Liver (tissue), 9 donors: Measurements from ENCODE around the gene LYRM4. TPM values are rescaled to one million over a fixed set of nuclear protein-coding genes. Genes with fewer than 3 reads are reported as not detected.

Experiments
- DNase-seq: peaks from one replicate; pipeline ENCODE4 v3.0.0-alpha.2; 2017; ENCODE audit warnings: low spot score
- H3K27ac ChIP-seq, 2 donors: one replicate each; pipeline ENCODE4 v1.7.0; 2013; ENCODE audit warnings: inconsistent platforms in 2 of 2, low read length in 2 of 2, control low read depth in 1 of 2, low read depth in 1 of 2, mild to moderate bottlenecking in 1 of 2
- H3K27me3 ChIP-seq, 4 donors: one replicate each; pipeline versions ENCODE4 v1.6.1 to v1.7.0; 2013; ENCODE audit warnings: low read length in 3 of 4, inconsistent platforms in 1 of 4, mild to moderate bottlenecking in 1 of 4, moderate library complexity in 1 of 4; ENCODE audit not compliant: control insufficient read depth in 4 of 4, insufficient read depth in 4 of 4
- H3K36me3 ChIP-seq, 4 donors: one replicate each; pipeline versions ENCODE4 v1.6.1 to v1.7.0; 2013; ENCODE audit warnings: low read length in 3 of 4, mild to moderate bottlenecking in 3 of 4, low read depth in 1 of 4, moderate library complexity in 1 of 4; ENCODE audit not compliant: control insufficient read depth in 4 of 4, insufficient read depth in 3 of 4
- H3K4me1 ChIP-seq, 4 donors: one replicate each; pipeline versions ENCODE4 v1.6.1 to v1.7.0; 2013; ENCODE audit warnings: low read length in 3 of 4, mild to moderate bottlenecking in 3 of 4, moderate library complexity in 1 of 4; ENCODE audit not compliant: control insufficient read depth in 4 of 4, insufficient read depth in 4 of 4
- H3K4me3 ChIP-seq, 3 donors: one replicate each; pipeline versions ENCODE4 v1.6.1 to v1.7.0; 2013; ENCODE audit warnings: low read length in 3 of 3, control low read depth in 1 of 3, low read depth in 1 of 3, mild to moderate bottlenecking in 1 of 3
- H3K9ac ChIP-seq, 2 donors: one replicate each; pipeline ENCODE4 v1.7.0; 2013; ENCODE audit warnings: low read length in 2 of 2, mild to moderate bottlenecking in 2 of 2, moderate library complexity in 2 of 2, control low read depth in 1 of 2, low read depth in 1 of 2
- H3K9me3 ChIP-seq, 4 donors: one replicate each; pipeline versions ENCODE4 v1.6.1 to v1.7.0; 2013; ENCODE audit warnings: low read length in 3 of 4; ENCODE audit not compliant: control insufficient read depth in 4 of 4
- ATF3 ChIP-seq: IDR thresholded peaks from 2 replicates; pipeline ENCODE4 v1.6.1; 2016; ENCODE audit warnings: antibody characterized with exemption
- CTCF ChIP-seq: fragments of 150-350 bp; IDR thresholded peaks from 2 replicates; pipeline ENCODE4 v1.5.1; 2017; ENCODE audit warnings: improper control_type of control experiment, low read depth, low read length; ENCODE audit not compliant: missing input control
- EGR1 ChIP-seq, 2 donors: IDR thresholded peaks; 2 replicates each; pipeline ENCODE4 v1.6.1; 2016 to 2018; ENCODE audit warnings: antibody characterized with exemption in 2 of 2, low read depth in 2 of 2
- FOXA1 ChIP-seq: IDR thresholded peaks from 2 replicates; pipeline ENCODE4 v1.6.1; 2016; ENCODE audit warnings: antibody characterized with exemption
- FOXA2 ChIP-seq: IDR thresholded peaks from 2 replicates; pipeline ENCODE4 v1.6.1; 2016; ENCODE audit warnings: antibody characterized with exemption
- GABPA ChIP-seq, 2 donors: IDR thresholded peaks in 1 of 2; conservative IDR thresholded peaks in 1 of 2; 2 replicates each; pipeline ENCODE4 v1.6.1; 2016; ENCODE audit warnings: antibody characterized with exemption in 2 of 2, mild to moderate bottlenecking in 1 of 2, moderate library complexity in 1 of 2
- HNF4A ChIP-seq, 2 donors: conservative IDR thresholded peaks; 2 replicates each; pipeline ENCODE4 v1.6.1; 2016; ENCODE audit warnings: antibody characterized with exemption in 2 of 2, mild to moderate bottlenecking in 2 of 2
- JUND ChIP-seq, 2 donors: IDR thresholded peaks; 2 replicates each; pipeline ENCODE4 v1.6.1; 2016; ENCODE audit warnings: antibody characterized with exemption in 2 of 2
- MAX ChIP-seq: IDR thresholded peaks from 2 replicates; pipeline ENCODE4 v1.6.1; 2016; ENCODE audit warnings: antibody characterized with exemption
- NR2F2 ChIP-seq: IDR thresholded peaks from 2 replicates; pipeline ENCODE4 v1.6.1; 2016; ENCODE audit warnings: antibody characterized with exemption
- RAD21 ChIP-seq, 2 donors: IDR thresholded peaks; 2 replicates each; pipeline ENCODE4 v1.6.1; 2016; ENCODE audit warnings: antibody characterized with exemption in 2 of 2, mild to moderate bottlenecking in 2 of 2
- REST ChIP-seq: IDR thresholded peaks from 2 replicates; pipeline ENCODE4 v1.6.1; 2016; ENCODE audit warnings: antibody characterized with exemption, mild to moderate bottlenecking
- RXRA ChIP-seq, 2 donors: IDR thresholded peaks; 2 replicates each; pipeline ENCODE4 v1.6.1; 2017 to 2018; ENCODE audit warnings: antibody characterized with exemption in 2 of 2, mild to moderate bottlenecking in 1 of 2
- SP1 ChIP-seq: IDR thresholded peaks from 2 replicates; pipeline ENCODE4 v1.6.1; 2018; ENCODE audit warnings: antibody characterized with exemption, mild to moderate bottlenecking
- TAF1 ChIP-seq: conservative IDR thresholded peaks from 2 replicates; pipeline ENCODE4 v1.6.1; 2016; ENCODE audit warnings: antibody characterized with exemption, mild to moderate bottlenecking
- YY1 ChIP-seq: IDR thresholded peaks from 2 replicates; pipeline ENCODE4 v1.6.1; 2016; ENCODE audit warnings: antibody characterized with exemption, mild to moderate bottlenecking
- ZBTB33 ChIP-seq: IDR thresholded peaks from 2 replicates; pipeline ENCODE4 v1.6.1; 2016; ENCODE audit warnings: antibody characterized with exemption
- WGBS: extraction: QIAGEN DNeasy Blood & Tissue Kit; methylation state at CpG from one replicate; pipeline ENCODE4 v1.1.7; 2013; 5-methylcytosine and 5-hydroxymethylcytosine counted together
- polyA plus RNA-seq, 2 donors: library from polyadenylated mRNA; stranded (reverse) in 1 of 2; unstranded in 1 of 2; fragments of 200-250 nt in 1 of 2; fragments of >200 nt in 1 of 2; fragmentation: Nextera tagmentation in 1 of 2; extraction: Ambion mirVana in 1 of 2; gene quantifications; one replicate each; pipeline versions ENCODE4 v1.2.1 to v1.2.3, GENCODE V29; 2013 to 2015
- total RNA-seq, 2 donors: library from RNA; depleted of rRNA; stranded (reverse); fragments of >200 nt; gene quantifications; one replicate each; pipeline ENCODE4 v1.2.3, GENCODE V29; 2014
- donor health status: healthy.
- donor health status: healthy.
- donor health status: healthy.
- donor health status: healthy.
- donor health status: healthy.

Gene LYRM4
- total and polyA plus RNA-seq, 4 donors, result 4.4 to 13.1 (median 6.5) TPM

GRCh38 chr6:5250911-5251310 is 9.8 kb downstream of the LYRM4 start:
- TF ChIP-seq SP1 (no peak), YY1 (no peak), GABPA (IDR thresholded peaks at IDR 0.05 in 1 of 2, conservative IDR thresholded peaks at IDR 0.05 in 1 of 2) (no peak), REST (no peak), FOXA2 (no peak), ZBTB33 (no peak), ATF3 (no peak), RXRA (IDR thresholded peaks at IDR 0.05) (no peak), EGR1 (IDR thresholded peaks at IDR 0.05; ENCODE audit: low read depth in 2 of 2) (no peak), TAF1 (no peak), CTCF (no peak)
- no peak for DNase-seq
- Histone ChIP-seq H3K9me3 (no peaks in the 10 kb centered on the region), H3K36me3 (peaks cover 0 to 2% (median under 1%) of the 10 kb centered on the region in 4 donors), H3K9ac (no peak overlapping the region), H3K4me3 (no peak overlapping the region), H3K4me1 (peaks cover 0 to 3% (median under 1%) of the 10 kb centered on the region in 4 donors), H3K27ac (no peak overlapping the region), H3K27me3 (no peaks in the 10 kb centered on the region)
- WGBS, result 93% methylated on average over 4 of the region's 4 CpGs

- Histone ChIP-seq H3K27me3 (no peaks in the 10 kb centered on the region), H3K27ac (no peak overlapping the region), H3K9ac (no peak overlapping the region), H3K9me3 (no peaks in the 10 kb centered on the region), H3K4me3 (no peak overlapping the region), H3K36me3 (peaks cover 0 to 2% (median 0%) of the 10 kb centered on the region in 4 donors), H3K4me1 (peaks cover 0 to 3% (median under 1%) of the 10 kb centered on the region in 4 donors)
- 96% methylated on average over 3 of the region's 3 CpGs for WGBS
- TF ChIP-seq EGR1 (IDR thresholded peaks at IDR 0.05; ENCODE audit: low read depth in 2 of 2) (no peak), FOXA1 (no peak), MAX (no peak), ATF3 (no peak), ZBTB33 (no peak), NR2F2 (no peak), JUND (IDR thresholded peaks at IDR 0.05) (no peak), TAF1 (no peak), REST (no peak), HNF4A (conservative IDR thresholded peaks at IDR 0.05) (no peak), YY1 (no peak), RAD21 (IDR thresholded peaks at IDR 0.05) (no peak)
- DNase-seq, result no peak
These were observed 10.3 kb downstream of the LYRM4 start for GRCh38 chr6:5250451-5250850.
